Fibroblast of skin of left biceps (primary cell): ENCODE measurements around the gene NEK2.
"Not testable (repeated sequence)": the region's sequence is repeated elsewhere in the genome, so short reads cannot be mapped to it uniquely, and the experiment has no call there.

Source experiments
- DNase-seq, 2 experiments: peaks; one replicate each; pipeline ENCODE4 v3.0.0-alpha.2; 2013; ENCODE audit warnings: low read depth in 2 of 2

The NEK2 gene

GRCh38 chr1:211675230-211676105 lies at the start of gene NEK2:
TSS of gene NEK2 (minus strand) at chr1:211675621. CDS start at chr1:211675479, 142 bp downstream.
- peak; percentile 69 to 72 for DNase-seq

GRCh38 chr1:211724687-211725196 lies 49.3 kb upstream of the NEK2 start:
- DNase-seq: no peak

- DNase-seq: no peak
These were observed 47.9 kb upstream of the NEK2 start for GRCh38 chr1:211723273-211723672.

GRCh38 chr1:211722277-211723175 lies 47.1 kb upstream of the NEK2 start:
- no peak for DNase-seq

GRCh38 chr1:211716555-211716954 lies 41.1 kb upstream of the NEK2 start:
- not testable (repeated sequence) for DNase-seq

- no peak for DNase-seq
These were observed 40.5 kb upstream of the NEK2 start for GRCh38 chr1:211715971-211716370.

GRCh38 chr1:211714154-211714553 lies 38.7 kb upstream of the NEK2 start:
- no peak for DNase-seq

- DNase-seq: no peak
These were observed 37.8 kb upstream of the NEK2 start for GRCh38 chr1:211713231-211713630.

GRCh38 chr1:211711315-211711705 lies 35.9 kb upstream of the NEK2 start:
- no peak for DNase-seq

GRCh38 chr1:211710566-211711314 lies 35.3 kb upstream of the NEK2 start:
- no peak for DNase-seq

GRCh38 chr1:211708926-211709325 lies 33.5 kb upstream of the NEK2 start:
- no peak for DNase-seq

- DNase-seq: no peak
These were observed 32.6 kb upstream of the NEK2 start for GRCh38 chr1:211708006-211708405.

- no peak for DNase-seq
These were observed 30.2 kb upstream of the NEK2 start for GRCh38 chr1:211705467-211706091.

- DNase-seq: no peak
These were observed 29.1 kb upstream of the NEK2 start for GRCh38 chr1:211704543-211704942.

GRCh38 chr1:211703812-211704537 lies 28.6 kb upstream of the NEK2 start:
- no peak for DNase-seq

- no peak for DNase-seq
These were observed 26.3 kb upstream of the NEK2 start for GRCh38 chr1:211701733-211702132.

- no peak for DNase-seq
These were observed 23.6 kb upstream of the NEK2 start for GRCh38 chr1:211699059-211699458.

- DNase-seq: no peak
These were observed 23.0 kb upstream of the NEK2 start for GRCh38 chr1:211698161-211699026.

- no peak for DNase-seq
These were observed 21.9 kb upstream of the NEK2 start for GRCh38 chr1:211697356-211697755.
